SK-N-SH (cell line): Measurements from ENCODE around the gene EDN2. TPM values are rescaled to one million over a fixed set of nuclear protein-coding genes. Genes with fewer than 3 reads are reported as not detected.

Source experiments
- CTCF ChIA-PET: fragments of 300-600, 350-600 bp; formaldehyde crosslinking; extraction: SDS; loops from one replicate; lab custom pipeline; 2021; lab: Yijun Ruan, JAX
- POLR2A ChIA-PET: fragments of 350-600 bp; sonication (Branson Sonifier 250); formaldehyde crosslinking; extraction: SDS; loops from one replicate; lab custom pipeline; 2020; ENCODE audit warnings: antibody characterized with exemption, inconsistent platforms; lab: Yijun Ruan, JAX
- DNase-seq: peaks from one replicate; pipeline ENCODE4 v3.0.0; 2012
- H2AFZ ChIP-seq: fragments of 200-600 bp; sonication (generic); 2 replicates; pipeline ENCODE4 v1.8.1; 2016; ENCODE audit warnings: antibody characterized with exemption, mild to moderate bottlenecking, low read depth
- H3F3A ChIP-seq: fragments of 200-600 bp; sonication (generic); replicated peaks from 2 replicates; pipeline ENCODE3; 2016; ENCODE audit warnings: antibody characterized with exemption, mild to moderate bottlenecking; ENCODE audit not compliant: insufficient read depth
- H3K27ac ChIP-seq, 2 experiments: fragments of 200-500 bp in 1 of 2; fragments of 200-600 bp in 1 of 2; sonication (Bioruptor generic) in 1 of 2; sonication (generic), shearing (Covaris generic) in 1 of 2; 2 replicates each; pipeline versions ENCODE4 v1.5.1 to v1.6.1; 2014 to 2016; ENCODE audit warnings: low read depth in 2 of 2, inconsistent platforms in 1 of 2, low read length in 1 of 2, mild to moderate bottlenecking in 1 of 2, mixed read lengths in 1 of 2
- H3K27me3 ChIP-seq: fragments of 200-600 bp; sonication (generic), shearing (Covaris generic); 2 replicates; pipeline ENCODE4 v1.6.1; 2016; ENCODE audit warnings: mixed run types; ENCODE audit not compliant: insufficient read depth
- H3K36me3 ChIP-seq, 2 experiments: fragments of 200-500 bp in 1 of 2; fragments of 200-600 bp in 1 of 2; sonication (Bioruptor generic) in 1 of 2; sonication (generic) in 1 of 2; replicated peaks in 1 of 2; 2 replicates each; pipeline versions ENCODE3 to v1.5.1; 2014 to 2016; ENCODE audit warnings: low read length in 1 of 2, mild to moderate bottlenecking in 1 of 2; ENCODE audit not compliant: insufficient read depth in 2 of 2, control insufficient read depth in 1 of 2
- H3K4me1 ChIP-seq, 2 experiments: fragments of 200-500 bp in 1 of 2; fragments of 200-600 bp in 1 of 2; sonication (Bioruptor generic) in 1 of 2; sonication (generic), shearing (Covaris generic) in 1 of 2; 2 replicates each; pipeline versions ENCODE4 v1.5.1 to v1.6.1; 2014 to 2016; ENCODE audit warnings: low read depth in 1 of 2, low read length in 1 of 2, mixed run types in 1 of 2; ENCODE audit not compliant: insufficient read depth in 2 of 2, control insufficient read depth in 1 of 2
- H3K4me2 ChIP-seq: fragments of 200-600 bp; sonication (generic), shearing (Covaris generic); 2 replicates; pipeline ENCODE4 v1.6.1; 2017; ENCODE audit warnings: mixed run types
- H3K4me3 ChIP-seq, 2 experiments: fragments of 200-500 bp in 1 of 2; fragments of 200-600 bp in 1 of 2; sonication (Bioruptor generic) in 1 of 2; sonication (generic), shearing (Covaris generic) in 1 of 2; 2 replicates each; pipeline versions ENCODE4 v1.5.1 to v1.8.1; 2014 to 2016; ENCODE audit warnings: low read depth in 2 of 2, inconsistent platforms in 1 of 2, low read length in 1 of 2, mild to moderate bottlenecking in 1 of 2, mixed read lengths in 1 of 2, moderate library complexity in 1 of 2
- H3K79me2 ChIP-seq: fragments of 200-600 bp; sonication (generic); 2 replicates; pipeline ENCODE4 v1.8.1; 2017; ENCODE audit warnings: mild to moderate bottlenecking; ENCODE audit not compliant: insufficient read depth
- H3K9ac ChIP-seq: fragments of 200-600 bp; sonication (generic); 2 replicates; pipeline ENCODE4 v1.6.1; 2017; ENCODE audit warnings: mixed run types
- H3K9me2 ChIP-seq: fragments of 200-600 bp; sonication (generic); 2 replicates; pipeline ENCODE4 v1.6.1; 2017; ENCODE audit warnings: mixed run types
- H3K9me3 ChIP-seq: fragments of 200-600 bp; sonication (generic); 2 replicates; pipeline ENCODE4 v1.6.1; 2017; ENCODE audit warnings: mixed run types, mild to moderate bottlenecking, moderate library complexity
- H4K20me1 ChIP-seq: fragments of 200-600 bp; sonication (generic); 2 replicates; pipeline ENCODE4 v1.6.1; 2017; ENCODE audit warnings: mild to moderate bottlenecking, mixed run types; ENCODE audit not compliant: insufficient read depth
- CHD2 ChIP-seq: fragments of 150-350 bp; IDR thresholded peaks from 2 replicates; pipeline ENCODE4 v1.6.1; 2018; ENCODE audit warnings: low read length; ENCODE audit not compliant: partially characterized antibody
- CTCF ChIP-seq: fragments of 200-600 bp; sonication (generic); IDR thresholded peaks from 2 replicates; pipeline ENCODE4 v1.6.1; 2017; ENCODE audit warnings: antibody characterized with exemption, mild to moderate bottlenecking, moderate library complexity
- EP300 ChIP-seq, 2 experiments: IDR thresholded peaks; 2 replicates each; pipeline versions ENCODE4 v1.4.0 to v1.6.1; 2012; ENCODE audit warnings: borderline replicate concordance in 1 of 2, low read depth in 1 of 2, low read length in 1 of 2
- FOSL2 ChIP-seq: IDR thresholded peaks from 2 replicates; pipeline ENCODE4 v1.4.0; 2012; ENCODE audit warnings: low read depth, mild to moderate bottlenecking, moderate library complexity, borderline replicate concordance
- FOXM1 ChIP-seq: IDR thresholded peaks from 2 replicates; pipeline ENCODE4 v1.4.0; 2012; ENCODE audit warnings: low read depth, mild to moderate bottlenecking
- IRF3 ChIP-seq: fragments of 150-350 bp; IDR thresholded peaks from 2 replicates; pipeline ENCODE4 v1.6.1; 2016; ENCODE audit warnings: mild to moderate bottlenecking, low read depth, low read length
- JUND ChIP-seq: IDR thresholded peaks from 2 replicates; pipeline ENCODE4 v1.4.0; 2012
- POLR2AphosphoS5 ChIP-seq: IDR thresholded peaks from 2 replicates; pipeline ENCODE4 v1.6.1; 2012; ENCODE audit warnings: low read depth, low read length
- RAD21 ChIP-seq: IDR thresholded peaks from 2 replicates; pipeline ENCODE4 v1.6.1; 2012; ENCODE audit warnings: mild to moderate bottlenecking, low read length
- RFX5 ChIP-seq: IDR thresholded peaks from 2 replicates; pipeline ENCODE4 v1.6.1; 2012; ENCODE audit warnings: mild to moderate bottlenecking, improper control_type of control experiment, low read length
- SIN3A ChIP-seq: IDR thresholded peaks from 2 replicates; pipeline ENCODE4 v1.6.1; 2012; ENCODE audit warnings: low read depth, mild to moderate bottlenecking, low read length, moderate library complexity, borderline replicate concordance
- SMC3 ChIP-seq: IDR thresholded peaks from 2 replicates; pipeline ENCODE4 v1.6.1; 2012; ENCODE audit warnings: low read depth, low read length, improper control_type of control experiment
- TCF12 ChIP-seq: IDR thresholded peaks from 2 replicates; pipeline ENCODE4 v1.4.0; 2012
- USF2 ChIP-seq: fragments of 150-350 bp; IDR thresholded peaks from 2 replicates; pipeline ENCODE4 v1.6.1; 2017; ENCODE audit warnings: antibody characterized with exemption, low read length, low read depth, borderline replicate concordance
- ZBTB33 ChIP-seq: IDR thresholded peaks from 2 replicates; pipeline ENCODE4 v1.4.0; 2012; ENCODE audit warnings: low read depth, borderline replicate concordance
- WGBS: methylation state at CpG from one replicate; pipeline ENCODE4 v1.1.6; 2017; ENCODE audit warnings: low lambda C conversion rate; 5-methylcytosine and 5-hydroxymethylcytosine counted together
- polyA plus RNA-seq, 3 experiments: library from polyadenylated mRNA; depleted of rRNA; stranded (reverse); fragments of >200 nt; gene quantifications; 2 replicates each; pipeline ENCODE4 v1.2.3, GENCODE V29; 2012

Gene EDN2
- polyA plus RNA-seq, 1 of the 3 experiments (the other 2 are of a cell fraction) = 0.97 TPM

GRCh38 chr1:41435570-41436178 lies 48.8 kb downstream of the EDN2 start (continued):
- TF ChIP-seq ZBTB33 (no peak; the same call in 1 of the 2 replicates), RFX5 (no peak), TCF12 (peak; percentile 92), CTCF (no peak), SIN3A (no peak; the same call in 1 of the 2 replicates), POLR2AphosphoS5 (0 out of 2 replicates have a peak, but pooled peaks have one; percentile 45), RAD21 (no peak)

- WGBS = 69% methylated on average over 6 of the region's 6 CpGs
- Histone ChIP-seq H3K9me2 (no peaks in the 10 kb centered on the region), H3K79me2 (peaks cover 69% of the 10 kb centered on the region), H3K27me3 (no peaks in the 10 kb centered on the region), H3F3A (peaks cover 31% of the 10 kb centered on the region), H3K27ac (peak overlapping the region; percentile 81 to 88), H3K36me3 (no peaks in the 10 kb centered on the region), H3K9ac (peak overlapping the region; percentile 73; the same call in 1 of the 2 replicates), H4K20me1 (no peaks in the 10 kb centered on the region), H3K4me2 (peak overlapping the region; percentile 80), H3K4me3 (peak overlapping the region; percentile 21 to 49; a peak in 3 of 4 replicates), H3K9me3 (no peaks in the 10 kb centered on the region), H2AFZ (no peak overlapping the region), H3K4me1 (peaks cover 36 to 65% of the 10 kb centered on the region in 2 experiments)
- DNase-seq = no peak
- TF ChIP-seq USF2 (no peak), FOSL2 (no peak), IRF3 (no peak), EP300 (IDR thresholded peaks at IDR 0.05; ENCODE audit: borderline replicate concordance in 1 of 2, low read depth in 1 of 2, low read length in 1 of 2) (no peak), JUND (no peak), CHD2 (no peak), FOXM1 (no peak), SMC3 (no peak)
- ChIA-PET CTCF (interaction anchor here (0.9 to 6.5 kb wide), 21 partner anchors 10 to 167 kb away, joined by 3 to 74 read pairs (median 6); partner anchors contain the start of gene FOXO6), POLR2A (no interaction called here)
Measured at GRCh38 chr1:41434748-41435449, 49.6 kb downstream of the EDN2 start.
